GM19023 (cell line): ENCODE results near the gene SLX4IP.

Experiments used
- ATAC-seq: cut with Tn5 transposase; IDR thresholded peaks from one replicate; pipeline ENCODE4 v1.9.1; 2021; ENCODE audit warnings: mild to moderate bottlenecking, moderate library complexity; ENCODE audit not compliant: unreplicated experiment

Gene SLX4IP

DNA sequence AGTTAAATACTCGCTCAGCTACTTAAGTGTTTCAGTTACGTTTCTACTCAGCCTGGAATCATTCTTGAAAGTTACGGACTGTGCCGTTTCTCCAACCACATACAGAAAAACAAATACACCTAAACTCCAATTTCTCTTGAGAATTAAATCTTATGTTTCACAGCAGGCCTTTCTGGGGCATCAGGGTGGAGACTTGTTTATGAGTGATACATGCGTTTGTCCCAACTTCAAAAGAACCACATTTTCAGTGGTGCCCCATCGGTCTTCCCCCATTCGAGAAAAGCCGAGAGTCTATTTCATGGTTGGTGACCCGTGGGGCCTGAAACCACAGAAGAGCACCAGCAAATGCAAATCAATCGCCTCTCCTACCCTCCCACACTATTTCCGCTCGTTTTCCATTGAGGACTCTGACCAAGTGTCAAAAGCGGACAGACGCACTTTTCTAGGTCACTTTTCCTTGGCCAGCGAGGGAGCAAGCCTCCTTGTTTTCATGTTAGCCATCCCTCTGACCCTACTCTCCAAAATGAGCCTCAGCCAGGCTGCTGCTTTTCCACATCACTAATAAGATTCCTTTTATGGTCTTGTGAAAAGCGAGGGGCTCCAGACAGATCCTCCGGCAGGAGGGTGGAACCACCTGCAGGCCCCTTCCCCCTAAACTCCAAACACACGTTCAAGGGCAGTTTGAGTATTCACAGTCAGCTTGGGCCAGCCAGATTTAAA is 235.6 kb downstream of the SLX4IP start:
- ATAC-seq = peak; percentile 21

DNA sequence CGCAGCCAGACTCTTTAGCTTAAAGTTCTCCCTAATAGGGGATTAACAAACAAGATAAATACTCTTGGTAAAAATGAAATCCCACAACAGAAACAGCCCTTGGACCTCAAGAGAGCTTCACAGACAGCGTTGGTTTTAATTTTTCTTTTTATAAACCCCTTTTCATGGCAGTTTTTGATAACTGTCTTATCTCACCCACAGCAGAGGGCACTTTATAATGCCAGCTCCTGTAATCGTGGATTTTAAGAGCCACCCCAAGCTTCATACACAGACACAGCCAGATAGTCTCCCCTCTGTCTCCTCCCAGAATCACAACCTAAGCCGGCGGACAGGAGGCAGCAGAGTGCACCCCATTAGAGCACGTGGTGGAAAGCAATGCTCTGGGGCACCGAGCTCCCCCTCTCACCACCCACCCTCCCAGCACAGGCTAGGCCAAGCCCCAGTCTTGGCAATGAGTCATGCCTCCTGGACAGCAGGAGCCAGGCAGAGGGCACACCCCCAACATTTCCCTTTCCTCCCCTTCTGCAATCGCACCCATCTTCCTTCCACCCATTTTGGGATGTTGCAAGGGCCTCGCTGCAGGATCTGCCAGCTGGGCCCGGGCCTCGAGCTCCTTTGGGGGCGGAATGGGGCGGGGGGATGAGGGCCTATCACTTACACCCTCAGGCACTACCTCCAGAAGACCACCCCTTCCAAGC is 236.3 kb downstream of the SLX4IP start:
- ATAC-seq = no peak

DNA sequence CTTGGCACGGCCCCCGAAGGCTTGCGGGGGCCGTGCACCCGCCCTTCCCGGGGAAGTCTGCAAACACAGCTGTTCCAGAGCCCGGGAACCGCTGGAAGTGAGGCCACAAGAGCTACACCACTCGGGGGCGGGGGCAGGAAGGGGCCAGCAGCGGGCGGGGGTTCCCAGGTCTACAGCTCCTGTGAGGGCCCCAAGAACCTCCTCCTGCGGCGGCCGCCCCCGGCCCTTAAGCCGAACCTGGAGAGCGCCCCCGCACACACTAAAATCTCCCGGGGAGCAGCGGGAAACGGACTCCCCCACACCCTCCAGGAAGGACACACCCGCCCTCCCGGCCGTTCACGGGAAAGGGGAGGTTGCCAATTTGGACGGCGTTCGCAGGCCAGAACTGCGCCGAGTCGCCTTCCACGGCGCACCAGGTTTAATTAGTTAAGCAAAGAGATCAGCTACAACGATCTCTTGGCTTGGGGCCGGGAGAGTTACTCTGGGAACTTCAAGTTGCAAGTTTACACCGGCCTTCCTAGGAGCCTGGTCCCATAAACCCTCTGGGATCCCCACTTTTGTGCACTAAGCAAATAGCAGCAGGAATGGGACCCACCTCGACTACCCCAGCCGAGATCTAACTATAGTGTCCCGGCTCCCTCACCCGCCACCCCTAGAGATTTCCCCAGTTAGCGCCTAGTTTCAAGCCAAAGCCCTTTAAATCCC is 237.0 kb downstream of the SLX4IP start:
- no peak for ATAC-seq

DNA sequence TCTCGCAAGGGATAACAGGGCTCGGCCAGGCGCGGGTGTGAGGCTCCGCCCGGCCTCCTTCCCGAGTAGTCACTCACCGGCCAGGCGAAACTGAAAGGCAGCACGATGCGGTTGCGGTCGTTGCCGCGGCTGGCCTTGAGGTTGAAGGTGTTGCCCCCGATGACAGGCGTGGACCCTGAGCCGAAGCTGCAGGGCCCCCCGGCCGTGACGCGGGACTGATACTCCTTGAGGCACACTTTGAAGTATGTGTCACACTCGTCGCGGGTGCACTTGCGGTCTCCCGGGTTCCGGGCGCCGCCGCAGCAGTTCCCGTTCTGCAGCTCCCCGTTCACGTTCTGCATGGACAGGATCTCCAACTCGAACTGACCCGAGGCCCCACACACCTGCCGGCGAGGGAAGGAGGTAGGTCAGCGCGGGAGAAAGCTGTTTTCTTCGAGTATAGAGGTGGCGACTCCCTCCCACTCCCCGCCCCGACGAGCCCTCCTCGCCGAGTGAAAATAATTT is 237.6 kb downstream of the SLX4IP start:
- no peak for ATAC-seq

DNA sequence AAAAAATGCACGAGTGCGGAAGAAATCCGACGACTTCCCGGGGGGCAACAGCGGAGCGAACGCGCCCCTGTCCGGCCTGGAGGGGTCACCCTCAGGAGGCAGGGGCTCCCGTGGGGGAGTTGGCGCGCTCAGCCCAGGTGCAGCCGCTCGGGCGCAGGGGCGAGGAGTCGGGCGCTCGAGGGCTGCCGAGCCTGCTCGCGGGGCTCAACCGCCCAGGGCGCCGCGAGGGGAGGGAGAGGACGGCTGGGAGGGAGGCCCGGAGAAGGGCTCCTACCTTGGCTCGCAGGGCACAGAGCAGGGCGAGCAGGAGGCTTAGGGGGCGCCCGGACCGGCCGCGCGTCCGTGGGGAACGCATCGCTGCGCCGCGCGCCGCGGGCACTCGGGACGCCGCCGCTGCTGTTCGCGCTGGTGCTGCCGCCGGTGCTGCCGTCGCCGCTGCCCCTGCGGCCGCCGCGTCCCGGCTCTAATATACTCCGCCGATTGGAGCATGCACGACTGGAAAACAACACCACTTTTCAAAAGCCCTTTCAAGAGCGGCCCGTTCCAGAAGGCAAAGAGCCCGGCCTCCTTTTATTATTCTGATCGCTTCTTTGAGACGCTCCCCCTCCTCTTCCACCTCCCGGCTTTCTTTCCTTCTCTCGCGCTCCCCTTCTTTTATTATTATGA is 238.2 kb downstream of the SLX4IP start:
- no peak for ATAC-seq

DNA sequence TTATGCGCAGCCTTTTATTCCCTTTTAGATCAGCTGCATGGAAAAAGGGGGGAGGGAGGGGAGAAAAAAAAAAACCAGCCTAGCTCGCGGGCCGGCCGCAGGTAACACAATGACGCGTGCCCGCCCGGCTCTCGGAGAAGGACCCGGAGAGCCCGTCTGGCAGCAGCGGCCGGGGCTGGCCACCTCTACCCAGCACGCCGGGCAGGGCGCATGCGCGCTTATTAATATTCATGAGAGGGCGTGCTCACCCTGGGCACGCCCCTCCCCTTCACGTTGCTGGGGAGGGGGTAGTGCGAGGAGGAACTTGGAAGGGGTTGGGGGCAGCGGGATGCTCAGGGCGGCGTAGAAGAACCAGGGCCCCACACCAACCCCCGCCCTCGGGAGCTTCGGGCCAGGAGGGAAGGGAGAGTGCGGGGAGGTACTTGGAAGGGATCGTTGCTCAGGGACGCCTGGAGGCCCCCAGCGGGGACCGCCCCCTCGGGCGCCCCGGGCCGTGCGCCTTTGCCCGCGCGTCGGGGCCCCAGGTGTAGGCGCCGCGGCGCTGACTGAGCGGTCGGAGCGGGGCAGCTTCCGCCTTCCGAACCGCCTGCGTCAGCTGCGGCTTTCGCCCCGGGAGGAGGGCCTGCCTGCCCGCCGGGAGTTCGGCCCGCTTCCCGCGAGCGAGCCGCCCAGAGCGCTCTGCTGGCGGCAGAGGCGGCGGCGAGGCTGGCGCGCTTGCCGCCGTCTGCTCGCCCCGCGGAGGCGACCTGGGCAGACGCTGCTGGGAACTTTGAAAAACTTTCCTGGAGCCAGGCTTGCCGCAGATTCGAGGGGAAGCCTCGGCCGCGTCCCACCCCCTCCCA is 239.0 kb downstream of the SLX4IP start, which contains the start of gene JAG1:
JAG1 (minus strand) TSS at position 158 of the 842 bp plus-strand sequence. CDS start 469 bp downstream, outside the sequence.
- ATAC-seq = peak; percentile 64

DNA sequence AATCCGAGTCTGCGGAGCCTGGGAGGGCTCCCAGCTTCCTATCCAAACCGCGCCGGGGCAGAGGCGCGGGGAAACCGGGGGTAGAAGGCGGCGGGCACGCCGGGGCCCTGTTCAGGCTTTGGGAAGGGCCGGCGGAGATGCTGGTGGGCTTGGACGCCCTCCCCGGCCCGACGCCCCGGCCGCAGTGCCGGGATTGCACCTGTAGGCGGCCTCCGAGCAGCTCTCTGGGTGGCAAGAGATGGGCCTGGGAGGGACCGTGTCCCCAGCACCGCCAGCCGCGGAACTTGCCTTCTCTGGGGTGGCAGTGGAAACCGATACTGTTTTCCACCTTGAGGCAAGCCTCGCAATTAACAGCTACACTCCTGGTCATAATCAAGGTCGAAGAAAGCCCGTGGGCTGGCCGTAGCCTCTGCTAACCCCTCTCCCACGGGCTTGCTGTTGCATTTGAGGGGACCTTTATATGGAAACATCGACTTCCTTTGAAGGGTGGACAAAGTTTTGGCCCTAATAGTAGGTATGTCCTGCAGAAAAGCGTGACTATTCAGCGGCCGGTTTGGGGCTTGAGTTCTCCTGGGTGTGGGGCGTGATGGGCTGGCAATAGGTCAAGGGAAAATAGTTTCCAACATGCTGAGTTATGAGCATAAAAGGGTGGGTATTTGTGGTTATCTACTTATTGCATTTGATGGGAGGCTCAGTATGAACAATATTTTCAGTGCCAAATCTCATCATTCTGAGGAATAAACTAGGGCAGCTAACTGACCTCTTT is 239.8 kb downstream of the SLX4IP start:
- peak; percentile 43 for ATAC-seq

DNA sequence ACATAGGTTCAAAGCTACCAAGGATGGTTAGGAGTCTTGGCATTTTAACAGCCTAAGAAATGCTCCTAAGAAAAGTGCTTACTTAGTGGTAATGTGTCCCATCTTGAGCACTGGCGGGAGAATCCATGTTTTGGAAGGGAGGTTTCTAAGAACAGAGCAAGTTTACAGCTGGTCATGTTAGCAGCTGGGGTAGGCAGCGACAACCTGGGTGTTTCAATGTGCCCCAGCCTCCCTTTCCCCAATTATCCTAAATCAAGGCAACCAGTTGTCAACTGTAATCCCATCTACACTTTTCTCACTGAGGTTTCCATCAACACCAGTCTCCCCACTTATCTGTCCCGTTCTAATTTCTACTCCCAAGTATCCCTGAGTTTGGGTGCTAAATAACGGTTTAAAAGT is 240.3 kb downstream of the SLX4IP start:
- no peak for ATAC-seq

DNA sequence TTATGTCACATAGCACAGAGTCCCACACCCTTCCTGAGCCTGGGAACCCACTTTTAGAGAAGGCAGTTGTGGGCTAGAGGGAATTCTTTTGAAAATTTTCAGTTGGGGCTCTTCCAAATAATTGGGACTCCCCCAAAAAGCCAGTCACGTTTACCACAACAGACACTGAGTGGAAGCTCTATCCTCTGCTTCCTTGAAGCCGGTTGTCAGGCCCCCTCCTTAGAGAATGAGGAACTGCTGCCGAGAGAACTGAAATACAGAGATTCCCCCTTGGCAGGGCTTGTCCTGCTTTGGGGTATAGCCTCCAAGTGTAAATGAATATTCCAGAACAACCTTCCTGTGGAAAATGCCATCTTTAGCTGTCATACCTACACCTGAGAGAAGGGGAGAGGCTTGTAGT is 241.4 kb downstream of the SLX4IP start:
- no peak for ATAC-seq
